SK-N-SH (cell line): ENCODE measurements around the gene MBD3. TPM values are rescaled to one million over a fixed set of nuclear protein-coding genes. Genes with fewer than 3 reads are reported as not detected.

Experiments used
- CTCF ChIA-PET: fragments of 300-600, 350-600 bp; formaldehyde crosslinking; extraction: SDS; loops from one replicate; lab custom pipeline; 2021; lab: Yijun Ruan, JAX
- POLR2A ChIA-PET: fragments of 350-600 bp; sonication (Branson Sonifier 250); formaldehyde crosslinking; extraction: SDS; loops from one replicate; lab custom pipeline; 2020; ENCODE audit warnings: antibody characterized with exemption, inconsistent platforms; lab: Yijun Ruan, JAX
- DNase-seq: peaks from one replicate; pipeline ENCODE4 v3.0.0; 2012
- H2AFZ ChIP-seq: fragments of 200-600 bp; sonication (generic); 2 replicates; pipeline ENCODE4 v1.8.1; 2016; ENCODE audit warnings: antibody characterized with exemption, mild to moderate bottlenecking, low read depth
- H3F3A ChIP-seq: fragments of 200-600 bp; sonication (generic); replicated peaks from 2 replicates; pipeline ENCODE3; 2016; ENCODE audit warnings: antibody characterized with exemption, mild to moderate bottlenecking; ENCODE audit not compliant: insufficient read depth
- H3K27ac ChIP-seq, 2 experiments: fragments of 200-500 bp in 1 of 2; fragments of 200-600 bp in 1 of 2; sonication (Bioruptor generic) in 1 of 2; sonication (generic), shearing (Covaris generic) in 1 of 2; 2 replicates each; pipeline versions ENCODE4 v1.5.1 to v1.6.1; 2014 to 2016; ENCODE audit warnings: low read depth in 2 of 2, inconsistent platforms in 1 of 2, low read length in 1 of 2, mild to moderate bottlenecking in 1 of 2, mixed read lengths in 1 of 2
- H3K27me3 ChIP-seq: fragments of 200-600 bp; sonication (generic), shearing (Covaris generic); 2 replicates; pipeline ENCODE4 v1.6.1; 2016; ENCODE audit warnings: mixed run types; ENCODE audit not compliant: insufficient read depth
- H3K36me3 ChIP-seq, 2 experiments: fragments of 200-500 bp in 1 of 2; fragments of 200-600 bp in 1 of 2; sonication (Bioruptor generic) in 1 of 2; sonication (generic) in 1 of 2; replicated peaks in 1 of 2; 2 replicates each; pipeline versions ENCODE3 to v1.5.1; 2014 to 2016; ENCODE audit warnings: low read length in 1 of 2, mild to moderate bottlenecking in 1 of 2; ENCODE audit not compliant: insufficient read depth in 2 of 2, control insufficient read depth in 1 of 2
- H3K4me1 ChIP-seq, 2 experiments: fragments of 200-500 bp in 1 of 2; fragments of 200-600 bp in 1 of 2; sonication (Bioruptor generic) in 1 of 2; sonication (generic), shearing (Covaris generic) in 1 of 2; 2 replicates each; pipeline versions ENCODE4 v1.5.1 to v1.6.1; 2014 to 2016; ENCODE audit warnings: low read depth in 1 of 2, low read length in 1 of 2, mixed run types in 1 of 2; ENCODE audit not compliant: insufficient read depth in 2 of 2, control insufficient read depth in 1 of 2
- H3K4me2 ChIP-seq: fragments of 200-600 bp; sonication (generic), shearing (Covaris generic); 2 replicates; pipeline ENCODE4 v1.6.1; 2017; ENCODE audit warnings: mixed run types
- H3K4me3 ChIP-seq, 2 experiments: fragments of 200-500 bp in 1 of 2; fragments of 200-600 bp in 1 of 2; sonication (Bioruptor generic) in 1 of 2; sonication (generic), shearing (Covaris generic) in 1 of 2; 2 replicates each; pipeline versions ENCODE4 v1.5.1 to v1.8.1; 2014 to 2016; ENCODE audit warnings: low read depth in 2 of 2, inconsistent platforms in 1 of 2, low read length in 1 of 2, mild to moderate bottlenecking in 1 of 2, mixed read lengths in 1 of 2, moderate library complexity in 1 of 2
- H3K79me2 ChIP-seq: fragments of 200-600 bp; sonication (generic); 2 replicates; pipeline ENCODE4 v1.8.1; 2017; ENCODE audit warnings: mild to moderate bottlenecking; ENCODE audit not compliant: insufficient read depth
- H3K9ac ChIP-seq: fragments of 200-600 bp; sonication (generic); 2 replicates; pipeline ENCODE4 v1.6.1; 2017; ENCODE audit warnings: mixed run types
- H3K9me2 ChIP-seq: fragments of 200-600 bp; sonication (generic); 2 replicates; pipeline ENCODE4 v1.6.1; 2017; ENCODE audit warnings: mixed run types
- H3K9me3 ChIP-seq: fragments of 200-600 bp; sonication (generic); 2 replicates; pipeline ENCODE4 v1.6.1; 2017; ENCODE audit warnings: mixed run types, mild to moderate bottlenecking, moderate library complexity
- H4K20me1 ChIP-seq: fragments of 200-600 bp; sonication (generic); 2 replicates; pipeline ENCODE4 v1.6.1; 2017; ENCODE audit warnings: mild to moderate bottlenecking, mixed run types; ENCODE audit not compliant: insufficient read depth
- CHD2 ChIP-seq: fragments of 150-350 bp; IDR thresholded peaks from 2 replicates; pipeline ENCODE4 v1.6.1; 2018; ENCODE audit warnings: low read length; ENCODE audit not compliant: partially characterized antibody
- CTCF ChIP-seq: fragments of 200-600 bp; sonication (generic); IDR thresholded peaks from 2 replicates; pipeline ENCODE4 v1.6.1; 2017; ENCODE audit warnings: antibody characterized with exemption, mild to moderate bottlenecking, moderate library complexity
- EP300 ChIP-seq, 2 experiments: IDR thresholded peaks; 2 replicates each; pipeline versions ENCODE4 v1.4.0 to v1.6.1; 2012; ENCODE audit warnings: borderline replicate concordance in 1 of 2, low read depth in 1 of 2, low read length in 1 of 2
- JUND ChIP-seq: IDR thresholded peaks from 2 replicates; pipeline ENCODE4 v1.4.0; 2012
- MEF2A ChIP-seq: IDR thresholded peaks from 2 replicates; pipeline ENCODE4 v1.4.0; 2012; ENCODE audit warnings: low read depth, borderline replicate concordance
- NRF1 ChIP-seq: IDR thresholded peaks from 2 replicates; pipeline ENCODE4 v1.6.1; 2012; ENCODE audit warnings: low read depth, mild to moderate bottlenecking, low read length
- POLR2AphosphoS5 ChIP-seq: IDR thresholded peaks from 2 replicates; pipeline ENCODE4 v1.6.1; 2012; ENCODE audit warnings: low read depth, low read length
- RFX5 ChIP-seq: IDR thresholded peaks from 2 replicates; pipeline ENCODE4 v1.6.1; 2012; ENCODE audit warnings: mild to moderate bottlenecking, improper control_type of control experiment, low read length
- SIN3A ChIP-seq: IDR thresholded peaks from 2 replicates; pipeline ENCODE4 v1.6.1; 2012; ENCODE audit warnings: low read depth, mild to moderate bottlenecking, low read length, moderate library complexity, borderline replicate concordance
- USF1 ChIP-seq: IDR thresholded peaks from 2 replicates; pipeline ENCODE4 v1.4.0; 2012; ENCODE audit warnings: low read depth, borderline replicate concordance
- WGBS: methylation state at CpG from one replicate; pipeline ENCODE4 v1.1.6; 2017; ENCODE audit warnings: low lambda C conversion rate; 5-methylcytosine and 5-hydroxymethylcytosine counted together
- polyA plus RNA-seq, 3 experiments: library from polyadenylated mRNA; depleted of rRNA; stranded (reverse); fragments of >200 nt; gene quantifications; 2 replicates each; pipeline ENCODE4 v1.2.3, GENCODE V29; 2012
- small RNA-seq, 7 experiments: library from RNA; depleted of rRNA; stranded (forward); fragments of <200 nt; gene quantifications; one replicate each; pipeline ENCODE3, GENCODE V24; 2012
- TF ChIP-seq, protein P1 (sequence below): IDR thresholded peaks from 2 replicates; pipeline ENCODE4; 2012

The MBD3 gene
- polyA plus RNA-seq, 1 of the 3 experiments (the other 2 are of a cell fraction), result 96.5 TPM

DNA sequence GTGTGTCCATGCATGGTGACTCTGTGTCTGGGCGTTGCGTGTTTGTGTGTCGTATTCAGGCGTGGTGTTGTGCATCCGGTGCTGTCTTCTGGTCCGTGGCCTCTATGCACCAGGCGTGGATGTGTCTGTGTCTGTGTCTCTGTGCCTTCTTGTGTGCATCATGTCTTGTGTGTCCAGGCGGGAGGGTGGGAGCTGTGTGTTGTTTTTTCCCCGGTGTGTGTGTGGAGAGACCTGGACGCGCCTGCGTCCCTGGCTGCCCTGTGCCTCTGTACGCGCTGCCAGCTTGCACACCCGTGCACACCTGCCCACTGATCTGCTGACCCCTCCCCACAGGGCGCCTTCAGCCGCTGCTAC is 67.7 kb downstream of the MBD3 start:
- no peak for TF ChIP-seq CHD2
- TF ChIP-seq CTCF, result no peak
- no peak for TF ChIP-seq JUND
- Histone ChIP-seq H3K27ac (no peak overlapping the region), H4K20me1 (no peaks in the 10 kb centered on the region), H3F3A (peaks cover 6% of the 10 kb centered on the region), H3K79me2 (no peaks in the 10 kb centered on the region), H3K4me2 (no peak overlapping the region), H3K9me2 (no peaks in the 10 kb centered on the region), H3K36me3 (no peaks in the 10 kb centered on the region), H3K4me3 (no peak overlapping the region), H2AFZ (no peak overlapping the region), H3K9me3 (no peaks in the 10 kb centered on the region), H3K9ac (no peak overlapping the region), H3K27me3 (peaks cover 65% of the 10 kb centered on the region), H3K4me1 (no peaks in the 10 kb centered on the region)
- POLR2A ChIA-PET, result no interaction called here
- 22% methylated on average over 9 of the region's 17 CpGs for WGBS
- CTCF ChIA-PET, result interaction anchor here (1.5 to 1.7 kb wide), 2 partner anchors 21 to 23 kb away, joined by 4 to 8 read pairs; no protein-coding TSS in a partner anchor
- DNase-seq, result no peak

GRCh38 chr19:1524287-1524971 is 68.2 kb downstream of the MBD3 start:
- Histone ChIP-seq H4K20me1 (no peaks in the 10 kb centered on the region), H3K4me2 (no peak overlapping the region), H3K36me3 (no peaks in the 10 kb centered on the region), H2AFZ (no peak overlapping the region), H3F3A (peaks cover 6% of the 10 kb centered on the region), H3K79me2 (no peaks in the 10 kb centered on the region), H3K9me3 (no peaks in the 10 kb centered on the region), H3K4me1 (no peaks in the 10 kb centered on the region), H3K9ac (no peak overlapping the region), H3K4me3 (no peak overlapping the region), H3K9me2 (no peaks in the 10 kb centered on the region), H3K27me3 (peaks cover 60% of the 10 kb centered on the region), H3K27ac (no peak overlapping the region)
- 17% methylated on average over 27 of the region's 49 CpGs for WGBS
- DNase-seq, result no peak
- CTCF ChIA-PET, result interaction anchor here (0.6 to 1.7 kb wide), 4 partner anchors 22 to 238 kb away, joined by 3 to 8 read pairs (median 3); partner anchors contain the start of gene REEP6
- TF ChIP-seq SIN3A (no peak), USF1 (no peak), POLR2AphosphoS5 (no peak), MEF2A (no peak), NRF1 (no peak), RFX5 (no peak), JUND (no peak), EP300 (IDR thresholded peaks at IDR 0.05; ENCODE audit: borderline replicate concordance in 1 of 2, low read depth in 1 of 2, low read length in 1 of 2) (no peak)
- TF ChIP-seq, protein P1, sequence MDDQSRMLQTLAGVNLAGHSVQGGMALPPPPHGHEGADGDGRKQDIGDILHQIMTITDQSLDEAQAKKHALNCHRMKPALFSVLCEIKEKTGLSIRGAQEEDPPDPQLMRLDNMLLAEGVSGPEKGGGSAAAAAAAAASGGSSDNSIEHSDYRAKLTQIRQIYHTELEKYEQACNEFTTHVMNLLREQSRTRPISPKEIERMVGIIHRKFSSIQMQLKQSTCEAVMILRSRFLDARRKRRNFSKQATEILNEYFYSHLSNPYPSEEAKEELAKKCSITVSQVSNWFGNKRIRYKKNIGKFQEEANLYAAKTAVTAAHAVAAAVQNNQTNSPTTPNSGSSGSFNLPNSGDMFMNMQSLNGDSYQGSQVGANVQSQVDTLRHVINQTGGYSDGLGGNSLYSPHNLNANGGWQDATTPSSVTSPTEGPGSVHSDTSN, result no peak
- POLR2A ChIA-PET, result no interaction called here

Small RNA genes lying within 50 kb of the gene (small RNA-seq; reads per million reads assigned to genes)
- 0 reads per million in 7 experiments for gene AC005943.2
- gene RN7SL477P, result 0 to 0.39 (median 0) reads per million in 7 experiments
- gene RNU6-1223P, result 0 reads per million in 7 experiments

Other genes with a start within 250 kb of the MBD3 start
- gene NDUFS7, start 209.0 kb downstream of the MBD3 start, polyA plus RNA-seq (2012; rRNA removed), result 52.5 and 66.4 TPM in 2 replicates
- gene GAMT, start 191.3 kb downstream of the MBD3 start, polyA plus RNA-seq (2012; rRNA removed), result 76.5 and 85.3 TPM in 2 replicates
- gene DAZAP1, start 185.3 kb downstream of the MBD3 start, polyA plus RNA-seq (2012; rRNA removed), result 43.8 and 54.3 TPM in 2 replicates
- gene RPS15, start 154.5 kb downstream of the MBD3 start, polyA plus RNA-seq (2012; rRNA removed), result 2,836 and 3,749 TPM in 2 replicates
- gene APC2, start 142.7 kb downstream of the MBD3 start, polyA plus RNA-seq (2012; rRNA removed), result 1.3 and 1.8 TPM in 2 replicates
- gene C19orf25, start 113.7 kb downstream of the MBD3 start, polyA plus RNA-seq (2012; rRNA removed), result 23.4 and 25.3 TPM in 2 replicates
- gene PCSK4, start 102.5 kb downstream of the MBD3 start, polyA plus RNA-seq (2012; rRNA removed), result 5.8 and 6.6 TPM in 2 replicates
- gene REEP6, start 101.7 kb downstream of the MBD3 start, polyA plus RNA-seq (2012; rRNA removed), result 6.8 and 9.1 TPM in 2 replicates
- 5.7 and 6.3 TPM in 2 replicates for gene ADAMTSL5, start 79.8 kb downstream of the MBD3 start, polyA plus RNA-seq (2012; rRNA removed)
- gene PLK5, start 68.8 kb downstream of the MBD3 start, polyA plus RNA-seq (2012; rRNA removed), result 0.03 TPM in 1 of 2 replicates, not detected in the other
- gene MEX3D, start 24.5 kb downstream of the MBD3 start, polyA plus RNA-seq (2012; rRNA removed), result 11.5 and 14.9 TPM in 2 replicates
- gene UQCR11, start 12.6 kb upstream of the MBD3 start, polyA plus RNA-seq (2012; rRNA removed), result 247 and 372 TPM in 2 replicates
- 81.3 and 104 TPM in 2 replicates for gene TCF3, start 59.8 kb upstream of the MBD3 start, polyA plus RNA-seq (2012; rRNA removed)
- not detected in 2 replicates for gene ONECUT3, start 160.6 kb upstream of the MBD3 start, polyA plus RNA-seq (2012; rRNA removed)
- gene ATP8B3, start 219.4 kb upstream of the MBD3 start, polyA plus RNA-seq (2012; rRNA removed), result 6.2 and 8.0 TPM in 2 replicates